HG02884 (cell line): Measurements from ENCODE around the gene MAGEA6.
"Not testable (repeated sequence)": the region's sequence is repeated elsewhere in the genome, so short reads cannot be mapped to it uniquely, and the experiment has no call there.

Experiments used
- ATAC-seq: cut with Tn5 transposase; IDR thresholded peaks from one replicate; pipeline ENCODE4 v1.9.1; 2021; ENCODE audit warnings: mild to moderate bottlenecking, moderate library complexity; ENCODE audit not compliant: unreplicated experiment

The MAGEA6 gene, protein sequence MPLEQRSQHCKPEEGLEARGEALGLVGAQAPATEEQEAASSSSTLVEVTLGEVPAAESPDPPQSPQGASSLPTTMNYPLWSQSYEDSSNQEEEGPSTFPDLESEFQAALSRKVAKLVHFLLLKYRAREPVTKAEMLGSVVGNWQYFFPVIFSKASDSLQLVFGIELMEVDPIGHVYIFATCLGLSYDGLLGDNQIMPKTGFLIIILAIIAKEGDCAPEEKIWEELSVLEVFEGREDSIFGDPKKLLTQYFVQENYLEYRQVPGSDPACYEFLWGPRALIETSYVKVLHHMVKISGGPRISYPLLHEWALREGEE

DNA sequence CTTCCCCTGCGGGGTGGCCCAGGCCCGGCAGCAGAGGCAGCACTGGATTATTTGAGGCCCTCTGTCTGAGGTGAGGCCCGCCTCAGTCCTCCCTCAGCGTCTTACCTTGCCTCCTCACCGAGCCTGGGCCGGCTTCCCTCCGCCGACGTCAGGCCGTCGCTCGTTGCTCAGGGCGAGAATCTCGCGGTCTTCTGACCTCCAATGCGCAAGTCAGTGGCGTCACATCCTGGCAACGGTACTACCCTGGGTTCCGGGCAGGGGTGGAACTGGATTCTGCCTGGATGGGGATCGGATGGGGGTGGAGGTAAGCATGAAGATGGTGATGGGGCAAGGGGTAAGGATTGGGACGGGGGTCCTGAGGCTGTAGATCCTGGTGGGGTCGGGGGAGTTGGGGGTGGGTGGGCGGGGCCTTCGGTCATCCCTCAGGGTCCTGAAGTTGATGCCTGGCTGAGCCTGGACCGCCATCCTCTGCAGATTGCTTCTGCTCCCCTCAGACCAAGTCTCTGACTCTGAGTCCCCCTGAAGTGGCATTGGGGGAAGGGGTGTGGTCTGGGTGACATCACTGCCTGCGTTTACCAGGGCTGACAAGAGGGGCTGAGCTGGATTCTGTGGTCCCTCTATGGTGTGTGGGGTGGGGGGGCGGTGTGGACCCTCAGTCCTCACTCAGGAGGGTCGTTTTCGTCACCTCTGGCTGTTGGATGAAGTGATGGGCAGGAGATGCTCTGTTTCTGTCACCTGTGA is at the start of gene MAGEA6:
Gene MAGEA6 (minus strand): TSS at position 141 of the 741 bp plus-strand sequence. CDS start 2,039 bp downstream, outside the sequence.
- not testable (repeated sequence) for ATAC-seq

DNA sequence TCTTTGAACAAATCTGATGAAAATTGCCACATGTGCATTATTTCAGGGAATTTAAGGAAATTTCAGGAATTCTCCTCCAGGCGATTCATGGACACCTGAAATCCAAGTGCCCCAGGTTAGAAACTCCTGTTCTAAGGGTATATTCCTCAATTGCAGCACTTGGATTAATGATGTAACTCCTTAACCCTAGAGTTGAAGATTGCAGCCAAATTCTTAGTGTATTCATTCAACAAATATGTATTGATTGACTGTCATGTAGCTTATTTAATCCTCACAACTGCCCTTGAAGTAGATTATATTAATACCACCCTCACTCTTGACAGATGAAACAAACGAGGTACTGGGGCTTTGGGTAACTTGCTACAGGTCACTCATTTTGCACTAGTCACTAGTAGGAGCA is 49.8 kb upstream of the MAGEA6 start:
- no peak for ATAC-seq

DNA sequence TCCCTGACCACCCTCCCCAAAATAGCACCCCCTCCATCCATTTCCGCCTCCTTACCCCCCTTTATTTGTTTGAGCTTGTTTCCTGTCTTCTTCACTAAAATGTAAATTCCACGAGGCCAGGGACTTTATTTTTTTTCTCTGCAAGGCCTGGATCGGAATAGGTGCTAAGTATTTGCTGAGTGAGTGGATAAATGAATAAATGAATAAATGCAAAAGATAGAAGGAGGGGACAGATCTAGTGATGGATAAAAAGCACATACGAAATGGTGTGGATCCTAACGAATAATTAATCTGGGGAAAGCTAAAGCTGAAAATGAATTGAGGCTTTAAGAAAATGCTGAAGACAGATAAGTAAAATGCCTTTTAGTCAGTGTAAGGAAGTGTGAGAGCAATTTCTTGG is 48.9 kb upstream of the MAGEA6 start:
- no peak for ATAC-seq

DNA sequence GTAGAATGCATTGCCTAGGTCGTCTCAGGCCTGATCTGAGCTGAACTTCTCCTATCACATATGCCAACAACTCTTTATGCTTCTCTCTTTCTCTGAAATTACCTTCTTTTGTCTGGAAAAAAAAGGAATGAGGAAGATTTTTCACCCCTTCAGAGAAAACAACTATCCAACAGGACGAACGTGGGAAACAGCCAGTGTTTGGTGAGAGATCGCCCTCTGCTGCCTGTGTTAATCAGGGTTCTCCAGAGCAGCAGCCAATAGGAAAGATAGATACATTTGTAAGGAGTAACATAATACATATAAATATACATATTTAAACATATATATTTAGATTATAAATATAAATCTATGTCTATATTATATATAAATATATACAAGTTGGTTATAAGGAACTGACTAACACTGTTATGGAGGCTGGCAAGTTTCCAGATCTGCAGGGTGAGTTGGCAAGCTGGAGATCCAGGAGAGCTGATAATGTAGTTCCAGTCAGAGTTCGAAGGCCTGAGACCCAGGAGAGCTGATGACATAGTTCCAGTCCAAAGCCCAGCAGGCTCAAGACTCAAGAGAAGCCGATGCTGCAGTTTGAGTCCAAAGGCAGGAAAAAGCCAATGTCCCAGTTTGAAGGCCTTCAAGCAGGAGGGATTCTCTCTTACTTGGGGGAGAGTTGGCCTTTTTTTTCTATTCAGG is 47.7 kb upstream of the MAGEA6 start:
- ATAC-seq, result no peak

DNA sequence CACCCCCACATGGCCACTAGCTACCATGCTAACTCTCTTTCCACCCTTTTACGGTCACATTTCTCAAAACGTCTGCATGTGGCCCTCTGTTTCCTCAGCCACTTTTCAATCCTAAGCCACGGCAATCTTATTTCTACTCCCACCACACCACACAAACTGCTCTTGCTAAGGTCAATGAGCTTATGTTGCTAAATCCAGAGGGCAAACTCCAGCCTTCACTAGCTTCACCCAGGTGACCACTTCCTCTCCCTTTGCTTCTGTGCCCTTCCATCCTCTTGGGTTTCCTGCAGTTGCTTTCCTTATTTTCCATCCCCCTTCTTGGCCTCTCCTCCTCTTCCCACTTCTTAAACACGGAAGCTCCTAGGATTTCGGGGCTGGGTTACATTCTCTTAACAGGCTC is 44.6 kb upstream of the MAGEA6 start:
- ATAC-seq, result no peak

DNA sequence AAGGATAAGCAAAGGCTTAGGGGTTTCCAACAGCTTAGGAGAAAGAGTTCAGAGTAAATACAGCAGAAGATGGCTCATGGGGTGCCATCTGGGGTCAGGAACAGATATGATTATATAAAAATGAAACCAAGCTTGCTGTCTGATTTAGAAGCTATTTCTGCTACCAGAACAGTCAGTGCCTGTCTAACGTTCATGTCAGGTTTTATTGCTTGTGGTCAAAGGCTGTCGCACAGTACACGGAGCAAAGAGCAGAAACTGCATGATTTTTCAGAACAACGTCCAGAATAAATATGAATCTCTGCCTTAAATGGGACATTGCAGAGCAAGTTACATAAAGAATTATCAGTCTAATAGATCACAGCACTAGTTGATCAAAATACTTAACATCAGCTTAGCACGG is 43.7 kb upstream of the MAGEA6 start:
- ATAC-seq, result no peak

DNA sequence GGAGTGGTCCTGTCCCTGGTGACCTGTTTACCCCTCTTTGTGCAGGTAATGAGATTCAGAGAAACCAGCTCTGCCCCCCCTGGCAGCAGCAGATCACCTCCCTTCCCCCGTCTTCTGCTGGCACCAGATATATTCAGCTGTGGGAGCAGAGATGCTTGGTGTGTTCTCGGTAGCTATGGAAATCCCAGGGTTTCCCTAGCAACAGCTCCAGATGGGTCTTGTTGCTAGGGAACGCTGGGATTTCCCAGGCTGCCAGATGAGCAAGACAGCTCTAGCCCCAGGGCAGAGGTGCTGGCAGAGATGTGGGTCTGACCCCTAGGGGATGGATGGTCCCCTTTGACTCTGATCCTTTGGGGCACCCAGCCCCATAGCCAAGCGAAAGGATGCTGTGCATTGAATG is 40.9 kb upstream of the MAGEA6 start:
- no peak for ATAC-seq

DNA sequence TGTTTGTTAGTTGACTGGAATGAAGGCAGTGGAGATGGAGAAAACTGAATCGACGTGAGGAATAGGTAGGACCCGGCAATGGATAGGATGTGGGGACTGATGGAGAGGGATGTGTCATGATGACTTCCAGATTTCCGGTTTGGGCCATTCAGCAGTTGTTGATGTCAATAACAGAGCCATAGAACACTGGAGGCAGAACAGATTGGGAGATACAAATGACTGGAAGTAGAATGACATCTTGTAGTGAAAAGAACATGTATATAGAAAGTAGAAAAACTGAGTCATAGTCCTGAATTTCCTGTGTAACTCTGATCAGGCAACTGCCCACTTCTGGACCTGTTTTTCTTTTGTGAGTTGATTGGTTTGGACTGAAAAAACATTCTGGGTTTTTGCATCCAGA is 36.5 kb upstream of the MAGEA6 start:
- no peak for ATAC-seq

DNA sequence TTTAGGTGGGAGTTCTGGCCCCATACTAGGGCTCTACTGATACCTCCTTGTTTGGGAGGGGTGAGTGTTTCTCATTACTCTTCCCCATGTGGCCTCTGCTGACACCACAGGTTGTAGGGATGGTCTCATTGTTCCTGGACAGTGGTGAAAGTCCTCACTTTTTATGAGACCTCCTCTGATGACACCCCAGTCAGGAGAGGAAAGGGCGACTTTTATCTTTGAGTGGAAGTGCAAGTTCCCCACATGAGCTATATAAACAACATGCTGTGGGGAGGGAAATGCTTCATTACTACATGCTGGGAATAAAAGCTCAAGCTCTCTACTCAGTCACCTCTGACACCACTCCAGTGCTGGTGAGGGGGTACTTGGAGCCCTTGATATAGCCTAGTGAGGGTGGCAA is 29.5 kb upstream of the MAGEA6 start:
- no peak for ATAC-seq

DNA sequence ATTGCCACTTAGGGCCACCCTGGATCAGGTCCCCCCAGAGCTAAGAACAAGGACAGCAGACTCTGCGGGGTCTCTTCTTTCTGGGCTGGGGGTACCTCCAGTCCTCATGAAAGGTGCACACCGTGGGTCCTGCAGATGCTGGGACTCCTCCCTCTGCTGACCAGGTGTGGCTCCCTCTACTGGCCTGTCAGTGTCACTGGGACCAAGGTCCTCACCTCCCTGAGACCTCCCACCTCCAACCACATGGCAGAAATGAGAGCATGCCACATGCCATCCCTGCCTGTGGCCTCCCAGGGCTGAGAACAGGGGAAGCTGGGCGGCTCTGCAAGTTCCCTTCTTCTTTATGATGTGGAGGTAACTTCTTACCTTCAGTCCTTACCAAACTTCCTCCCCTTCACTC is 17.6 kb upstream of the MAGEA6 start:
- peak; percentile 76 for ATAC-seq

DNA sequence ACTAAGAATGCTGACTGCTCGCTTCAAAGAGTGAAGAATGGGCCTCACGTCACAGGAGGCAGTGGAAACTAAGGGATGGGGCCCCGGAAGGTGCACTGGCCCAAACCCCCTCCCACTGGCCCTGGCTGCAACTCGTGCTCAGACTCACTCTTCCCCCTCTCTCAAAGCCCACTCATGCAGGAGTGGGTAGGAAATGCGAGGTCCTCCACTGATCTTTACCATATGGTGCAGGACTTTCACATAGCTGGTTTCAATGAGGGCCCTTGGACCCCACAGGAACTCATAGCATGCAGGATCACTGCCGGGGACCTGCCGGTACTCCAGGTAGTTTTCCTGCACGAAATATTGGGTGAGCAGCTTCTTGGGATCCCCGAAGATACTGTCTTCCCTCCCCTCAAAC is 2.9 kb downstream of the MAGEA6 start:
- not testable (repeated sequence) for ATAC-seq

DNA sequence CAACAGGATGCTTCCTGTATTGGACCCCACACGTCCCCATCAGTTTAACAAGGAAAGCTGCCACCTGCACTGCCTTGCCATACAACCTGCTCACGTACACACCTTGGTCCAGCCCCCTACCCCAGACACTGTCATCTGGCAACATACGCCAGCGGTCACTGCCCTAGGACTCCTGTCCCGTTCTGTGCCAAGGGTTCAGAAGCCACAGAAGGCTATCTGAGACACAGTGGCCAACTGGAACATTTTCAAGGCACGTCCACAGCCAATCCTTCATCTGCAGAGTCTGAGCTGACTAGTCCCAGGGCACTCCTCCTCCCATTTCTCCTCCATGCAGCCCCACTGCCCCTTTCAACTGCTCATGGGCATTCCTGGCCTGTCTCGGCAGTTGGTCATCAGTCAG is 7.9 kb downstream of the MAGEA6 start:
- not testable (repeated sequence) for ATAC-seq

DNA sequence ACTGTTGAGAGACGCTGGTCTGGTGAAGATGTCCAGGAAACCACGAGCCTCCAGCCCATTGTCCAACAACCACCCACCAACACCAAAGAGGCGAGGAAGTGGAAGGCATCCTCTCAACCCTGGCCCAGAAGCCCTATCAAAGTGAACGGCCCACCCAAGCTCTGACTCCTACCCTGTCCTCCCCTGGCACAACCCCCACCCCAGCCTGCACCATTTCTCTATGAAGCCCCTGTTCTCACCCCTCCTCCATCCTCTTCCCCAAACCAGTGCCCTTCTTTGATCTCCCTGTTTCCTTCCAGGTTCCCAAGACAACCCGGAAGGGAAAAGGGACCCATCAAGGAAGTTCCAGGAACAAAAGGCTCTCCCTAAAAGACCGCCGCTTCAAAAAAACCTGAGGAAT is 9.9 kb downstream of the MAGEA6 start:
- not testable (repeated sequence) for ATAC-seq

DNA sequence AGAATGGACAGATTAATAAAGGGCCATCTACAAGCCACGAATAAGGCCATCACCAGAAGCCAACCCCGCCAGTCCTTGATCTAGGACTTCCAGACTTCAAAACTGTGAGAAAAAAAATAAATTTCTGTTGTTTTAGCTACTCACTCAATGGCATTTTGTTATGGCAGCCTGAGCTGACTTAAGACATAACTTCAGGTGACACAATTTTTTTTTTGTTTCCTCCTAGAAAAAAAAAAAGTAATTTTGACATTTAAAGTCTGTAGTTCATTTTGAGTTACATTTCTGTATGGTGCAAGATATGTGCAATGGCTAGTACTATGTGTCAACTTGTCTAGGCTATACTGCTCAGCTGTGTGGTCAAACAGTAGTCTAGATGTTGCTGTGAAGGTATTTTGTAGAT is 10.6 kb downstream of the MAGEA6 start, which contains the start of gene CSAG3:
Gene CSAG3 (plus strand): TSS at position 301 of the 400 bp plus-strand sequence.
- ATAC-seq, result not testable (repeated sequence)

DNA sequence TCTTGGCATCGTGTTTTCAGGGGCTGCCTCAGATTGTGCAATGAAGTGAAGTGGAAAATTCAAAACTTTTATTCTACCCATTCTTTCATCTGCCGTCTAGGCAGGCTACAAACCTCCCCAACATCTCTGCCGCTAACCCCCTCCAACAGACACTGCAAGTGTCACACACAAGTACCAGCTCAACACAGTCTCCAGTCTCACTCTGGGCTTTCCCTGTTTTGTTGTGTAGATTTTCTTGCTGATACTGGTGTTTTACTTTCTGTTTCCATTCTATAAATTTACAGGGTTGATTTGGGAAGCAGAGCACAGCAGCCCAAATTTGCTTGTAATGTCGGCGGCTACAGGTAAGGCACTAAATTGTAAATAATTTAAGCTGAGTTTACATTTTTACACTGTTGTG is 14.6 kb downstream of the MAGEA6 start:
- ATAC-seq, result not testable (repeated sequence)

DNA sequence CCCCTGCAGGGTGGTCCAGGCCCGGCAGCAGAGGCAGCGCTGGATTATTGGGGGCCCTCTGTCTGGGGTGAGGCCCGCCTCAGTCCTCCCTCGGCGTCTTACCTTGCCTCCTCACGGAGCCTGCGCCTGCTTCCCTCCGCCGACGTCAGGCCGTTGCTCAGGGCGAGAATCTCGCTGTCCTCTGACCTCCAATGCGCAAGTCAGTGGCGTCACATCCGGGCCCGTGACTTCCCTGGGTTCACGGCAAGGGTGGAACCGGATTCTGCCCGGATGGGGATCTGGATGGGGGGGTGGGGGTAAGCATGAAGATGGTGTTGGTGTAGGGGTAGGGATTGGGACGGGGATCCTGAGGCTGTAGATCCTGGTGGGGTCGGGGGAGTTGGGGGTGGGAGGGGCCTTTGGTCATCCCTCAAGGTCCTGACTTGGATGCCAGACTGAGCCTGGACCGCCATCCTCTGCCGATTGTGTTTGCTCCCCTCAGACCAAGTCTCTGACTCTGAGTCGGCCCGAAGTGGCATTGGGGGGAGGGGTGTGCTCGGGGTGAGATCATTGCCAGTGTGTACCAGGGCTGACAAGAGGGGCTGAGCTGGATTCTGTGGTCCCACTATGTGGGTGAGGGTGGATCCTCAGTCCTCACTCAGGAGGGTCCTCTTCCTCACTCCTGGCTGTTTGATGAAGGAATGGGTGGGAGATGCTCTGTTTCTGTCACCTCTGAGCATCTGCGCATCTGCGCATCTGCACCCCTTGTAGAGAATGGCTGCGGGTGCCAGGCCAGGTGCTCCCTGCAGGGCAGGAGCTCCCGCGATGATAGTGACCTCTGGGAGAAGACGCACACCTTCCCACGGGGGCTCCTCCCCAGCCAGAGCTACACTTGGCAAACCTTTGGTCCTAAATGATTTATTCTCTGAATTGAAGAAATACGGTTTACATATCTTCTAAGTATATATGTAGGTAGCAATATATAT is 15.5 kb downstream of the MAGEA6 start, which contains the start of gene MAGEA2:
Gene MAGEA2 (minus strand): TSS at position 157 of the 965 bp plus-strand sequence. CDS start 2,479 bp downstream, outside the sequence.
- ATAC-seq, result not testable (repeated sequence)

DNA sequence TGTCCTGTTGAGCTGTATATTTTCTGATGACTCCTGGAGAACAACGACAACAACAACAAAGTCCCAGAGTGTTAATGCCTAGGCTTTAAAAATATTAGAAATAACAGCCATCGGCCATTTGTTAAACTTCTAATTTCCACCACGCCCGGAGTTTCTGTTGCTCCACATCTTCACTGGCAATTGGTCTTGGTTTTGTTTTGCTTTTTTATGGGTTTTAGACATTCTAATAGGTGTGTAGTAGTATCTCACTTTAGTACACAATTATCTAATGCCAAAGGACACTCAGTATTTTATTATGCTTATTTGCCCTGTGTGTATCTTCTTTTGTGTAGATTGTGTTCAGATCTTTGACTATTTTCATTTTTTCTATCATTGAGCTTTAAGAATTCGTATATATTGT is 30.9 kb downstream of the MAGEA6 start:
- ATAC-seq, result no peak

DNA sequence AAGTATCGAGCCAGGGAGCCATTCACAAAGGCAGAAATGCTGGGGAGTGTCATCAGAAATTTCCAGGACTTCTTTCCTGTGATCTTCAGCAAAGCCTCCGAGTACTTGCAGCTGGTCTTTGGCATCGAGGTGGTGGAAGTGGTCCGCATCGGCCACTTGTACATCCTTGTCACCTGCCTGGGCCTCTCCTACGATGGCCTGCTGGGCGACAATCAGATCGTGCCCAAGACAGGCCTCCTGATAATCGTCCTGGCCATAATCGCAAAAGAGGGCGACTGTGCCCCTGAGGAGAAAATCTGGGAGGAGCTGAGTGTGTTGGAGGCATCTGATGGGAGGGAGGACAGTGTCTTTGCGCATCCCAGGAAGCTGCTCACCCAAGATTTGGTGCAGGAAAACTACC is 33.0 kb downstream of the MAGEA6 start:
- not testable (repeated sequence) for ATAC-seq

DNA sequence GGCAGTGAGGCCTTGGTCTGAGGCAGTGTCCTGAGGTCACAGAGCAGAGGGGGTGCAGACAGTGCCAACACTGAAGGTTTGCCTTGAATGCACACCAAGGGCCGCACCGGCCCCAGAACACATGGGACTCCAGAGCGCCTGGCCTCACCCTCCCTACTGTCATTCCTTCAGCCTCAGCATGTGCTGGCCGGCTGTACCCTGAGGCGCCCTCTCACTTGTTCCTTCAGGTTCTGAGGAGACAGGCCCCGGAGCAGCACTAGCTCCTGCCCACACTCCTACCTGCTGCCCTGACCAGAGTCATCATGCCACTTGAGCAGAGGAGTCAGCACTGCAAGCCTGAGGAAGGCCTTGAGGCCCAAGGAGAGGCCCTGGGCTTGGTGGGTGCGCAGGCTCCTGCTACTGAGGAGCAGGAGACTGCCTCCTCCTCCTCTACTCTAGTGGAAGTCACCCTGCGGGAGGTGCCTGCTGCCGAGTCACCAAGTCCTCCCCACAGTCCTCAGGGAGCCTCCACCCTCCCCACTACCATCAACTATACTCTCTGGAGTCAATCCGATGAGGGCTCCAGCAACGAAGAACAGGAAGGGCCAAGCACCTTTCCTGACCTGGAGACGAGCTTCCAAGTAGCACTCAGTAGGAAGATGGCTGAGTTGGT is 33.5 kb downstream of the MAGEA6 start:
- no peak for ATAC-seq

DNA sequence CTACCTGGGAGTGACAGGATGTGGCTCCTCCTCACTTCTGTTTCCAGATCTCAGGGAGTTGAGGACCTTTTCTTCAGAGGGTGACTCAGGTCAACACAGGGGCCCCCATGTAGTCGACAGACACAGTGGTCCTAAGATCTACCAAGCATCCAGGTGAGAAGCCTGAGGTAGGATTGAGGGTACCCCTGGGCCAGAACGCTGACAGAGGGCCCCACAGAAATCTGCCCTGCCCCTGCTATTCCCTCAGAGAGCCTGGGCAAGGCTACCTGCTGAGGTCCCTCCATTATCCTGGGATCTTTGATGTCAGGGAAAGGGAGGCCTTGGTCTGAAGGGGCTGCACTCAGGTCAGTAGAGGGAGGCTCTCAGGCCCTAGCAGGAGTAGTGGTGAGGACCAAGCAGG is 34.4 kb downstream of the MAGEA6 start:
- no peak for ATAC-seq
